Activated CD8-positive, alpha-beta memory T cell treated with anti-CD3 and anti-CD28 coated beads, Interleukin-2, amount 50 U/mL, for 1 hour (primary cell): ENCODE measurements around the gene GPS1.

Experiments used
- DNase-seq: peaks from one replicate; pipeline ENCODE4 v3.0.0-alpha.2; 2020; ENCODE audit errors: extremely low read depth

Gene GPS1

GRCh38 chr17:82079001-82079677 is 27.4 kb downstream of the GPS1 start:
- DNase-seq, result no peak

- no peak for DNase-seq
Measured at GRCh38 chr17:82080048-82080788, 28.5 kb downstream of the GPS1 start.

DNA sequence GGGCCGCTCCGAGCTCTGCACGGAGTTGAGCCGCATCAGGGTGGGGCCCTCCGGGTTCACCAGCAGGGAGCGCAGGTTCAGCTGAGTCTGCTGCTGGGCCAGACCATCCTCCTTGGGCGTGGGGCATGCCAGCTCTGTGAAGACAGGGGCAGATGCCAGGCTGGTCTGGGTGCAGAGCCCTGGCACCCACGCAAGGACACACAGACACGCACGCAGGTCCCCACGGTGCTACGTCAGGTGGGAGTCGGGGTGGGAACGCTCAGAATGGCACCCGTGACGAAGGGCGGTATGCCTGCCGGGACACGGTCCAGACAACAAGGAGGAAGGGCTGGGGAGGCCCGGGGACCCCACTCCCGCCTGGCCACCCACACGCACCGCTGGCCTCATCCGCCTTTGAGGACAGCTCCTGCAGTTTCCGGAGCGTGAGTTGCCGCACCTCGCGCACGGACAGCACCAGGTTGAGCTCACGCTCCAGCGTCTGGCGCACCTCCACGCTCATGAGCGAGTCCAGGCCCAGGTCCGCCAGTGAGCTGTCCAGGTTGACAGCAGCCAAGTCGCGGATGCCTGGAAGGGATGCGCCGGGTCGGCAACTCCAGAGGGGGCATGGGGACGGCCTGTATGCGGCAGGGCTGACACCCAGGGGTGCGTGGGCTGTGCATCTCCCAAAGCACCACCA is 29.2 kb downstream of the GPS1 start:
- DNase-seq, result no peak

- no peak for DNase-seq
Measured at GRCh38 chr17:82081546-82081945, 29.8 kb downstream of the GPS1 start.

- no peak for DNase-seq
Measured at GRCh38 chr17:82081966-82082365, 30.3 kb downstream of the GPS1 start.

GRCh38 chr17:82082456-82082855 is 30.8 kb downstream of the GPS1 start:
- no peak for DNase-seq

- DNase-seq, result no peak
Measured at GRCh38 chr17:82083009-82083408, 31.3 kb downstream of the GPS1 start.

GRCh38 chr17:82083533-82084359 is 32.0 kb downstream of the GPS1 start:
- DNase-seq, result no peak

DNA sequence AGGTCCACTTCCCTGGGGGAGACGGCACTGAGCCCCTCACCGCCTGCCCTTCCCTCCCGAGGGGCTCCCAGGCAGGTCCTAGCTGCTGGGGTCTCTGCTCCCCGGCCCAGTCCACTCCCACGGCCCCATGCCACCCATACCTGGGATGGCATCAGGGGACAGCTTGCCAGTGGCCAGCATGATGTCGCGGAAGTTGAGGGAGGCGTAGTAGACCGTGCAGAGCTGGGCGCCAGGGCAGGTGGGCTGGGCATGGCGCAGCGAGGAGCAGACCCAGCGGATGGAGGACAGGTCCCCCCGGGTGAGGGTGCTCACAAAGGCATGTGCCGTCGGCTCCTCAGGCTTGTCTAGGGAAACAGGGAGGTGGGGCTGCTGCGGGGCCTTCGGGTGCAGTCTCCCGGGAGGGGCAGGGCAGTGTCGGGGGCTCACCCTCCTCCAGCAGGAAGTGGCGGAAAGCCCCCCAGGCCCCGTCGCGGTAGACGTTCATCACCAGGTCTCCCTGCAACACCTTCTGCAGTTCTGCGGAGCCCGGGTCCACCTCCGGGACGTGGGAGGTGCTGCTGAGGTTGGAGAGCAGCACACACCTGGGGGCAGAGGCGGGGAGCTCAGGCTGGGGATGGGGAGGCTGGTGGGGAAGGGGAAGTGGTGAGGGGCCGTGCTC is 32.8 kb downstream of the GPS1 start:
- DNase-seq, result no peak

GRCh38 chr17:82085031-82085861 is 33.5 kb downstream of the GPS1 start:
- no peak for DNase-seq

DNA sequence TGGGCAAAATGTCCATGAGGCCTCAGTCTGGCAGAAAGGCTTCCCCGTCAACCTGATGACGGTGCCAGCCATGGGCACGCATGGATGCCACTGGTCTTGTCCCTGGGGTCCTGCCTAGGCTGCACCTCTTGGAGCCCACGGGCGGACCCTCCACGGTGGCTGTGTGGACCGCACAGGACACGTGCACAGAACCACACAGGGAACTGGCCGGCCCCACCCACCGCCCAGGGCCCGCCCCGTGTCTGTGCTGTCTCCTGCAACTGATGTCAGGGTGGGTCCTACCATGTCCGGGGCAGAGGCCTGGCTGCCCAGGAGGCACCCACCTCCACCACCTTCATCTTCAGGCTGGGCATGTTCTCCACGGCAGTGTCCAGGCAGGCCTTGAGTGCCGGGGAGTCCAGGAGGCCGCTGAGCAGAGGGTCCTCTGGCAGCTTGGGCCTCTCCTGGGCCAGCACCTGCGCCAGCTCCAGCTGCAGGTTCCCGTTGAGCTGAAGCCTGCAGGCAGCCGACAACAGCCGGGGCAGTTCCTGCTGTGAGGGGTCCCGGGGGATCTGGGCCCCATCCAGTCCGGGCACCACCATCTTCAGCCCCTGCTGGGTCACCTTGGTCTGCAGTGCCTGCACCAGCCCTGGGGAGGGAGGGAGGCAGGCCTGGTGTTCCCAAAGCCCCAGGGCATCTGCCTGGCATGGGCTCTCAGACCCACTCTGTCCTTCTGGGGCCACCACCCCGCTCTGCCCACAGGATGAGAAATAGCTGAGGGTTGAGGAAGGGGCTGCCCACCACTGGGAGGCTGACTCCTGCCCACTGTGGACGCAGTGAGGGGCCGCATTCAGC is 34.5 kb downstream of the GPS1 start:
- DNase-seq, result no peak

DNA sequence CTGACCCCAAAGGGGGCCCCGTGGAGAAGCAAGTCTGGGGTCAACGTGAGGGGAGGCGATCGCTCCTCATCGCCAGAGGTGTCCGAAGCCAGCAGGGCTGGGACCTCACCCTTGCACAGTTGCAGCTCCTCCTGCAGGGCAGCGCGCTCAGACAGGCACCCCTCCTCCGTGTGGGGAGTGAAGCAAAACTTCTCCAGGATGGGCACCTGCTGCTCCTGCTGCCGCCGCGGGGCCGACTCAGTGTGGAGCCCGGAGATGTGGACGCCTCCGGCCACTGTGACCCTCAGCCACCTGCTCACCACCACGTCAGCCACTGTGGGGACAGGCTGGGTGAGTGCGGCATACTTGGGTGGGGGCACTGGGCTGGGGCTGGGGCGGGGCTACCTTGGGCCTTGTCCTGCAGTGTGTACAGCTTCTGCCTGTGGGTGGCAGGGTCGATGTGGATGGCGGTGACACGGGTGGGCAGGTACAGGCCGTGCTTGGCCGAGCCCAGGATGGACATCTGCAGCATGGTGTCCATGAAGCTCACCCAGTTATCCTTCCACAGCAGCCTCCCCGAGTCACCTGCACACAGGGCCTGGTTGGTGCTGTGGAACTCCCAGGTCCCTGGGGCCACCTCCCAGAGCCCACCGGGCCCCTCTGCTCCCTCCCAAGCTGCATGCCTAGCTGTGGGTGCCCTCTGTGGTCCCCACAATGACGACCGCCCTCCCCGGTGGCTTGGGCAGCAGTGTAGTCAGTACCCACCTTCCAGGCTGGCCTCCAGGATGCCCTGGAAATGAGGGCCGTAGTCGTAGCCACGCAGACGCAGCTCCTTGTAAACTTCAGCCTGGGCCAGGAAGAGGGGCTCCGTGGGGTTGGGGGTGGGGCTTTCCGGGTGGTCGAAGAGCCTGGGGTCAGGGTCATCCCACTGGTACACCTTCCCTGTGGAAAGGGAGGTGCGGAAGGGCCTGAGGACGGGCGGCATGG is 35.5 kb downstream of the GPS1 start:
- DNase-seq, result no peak

DNA sequence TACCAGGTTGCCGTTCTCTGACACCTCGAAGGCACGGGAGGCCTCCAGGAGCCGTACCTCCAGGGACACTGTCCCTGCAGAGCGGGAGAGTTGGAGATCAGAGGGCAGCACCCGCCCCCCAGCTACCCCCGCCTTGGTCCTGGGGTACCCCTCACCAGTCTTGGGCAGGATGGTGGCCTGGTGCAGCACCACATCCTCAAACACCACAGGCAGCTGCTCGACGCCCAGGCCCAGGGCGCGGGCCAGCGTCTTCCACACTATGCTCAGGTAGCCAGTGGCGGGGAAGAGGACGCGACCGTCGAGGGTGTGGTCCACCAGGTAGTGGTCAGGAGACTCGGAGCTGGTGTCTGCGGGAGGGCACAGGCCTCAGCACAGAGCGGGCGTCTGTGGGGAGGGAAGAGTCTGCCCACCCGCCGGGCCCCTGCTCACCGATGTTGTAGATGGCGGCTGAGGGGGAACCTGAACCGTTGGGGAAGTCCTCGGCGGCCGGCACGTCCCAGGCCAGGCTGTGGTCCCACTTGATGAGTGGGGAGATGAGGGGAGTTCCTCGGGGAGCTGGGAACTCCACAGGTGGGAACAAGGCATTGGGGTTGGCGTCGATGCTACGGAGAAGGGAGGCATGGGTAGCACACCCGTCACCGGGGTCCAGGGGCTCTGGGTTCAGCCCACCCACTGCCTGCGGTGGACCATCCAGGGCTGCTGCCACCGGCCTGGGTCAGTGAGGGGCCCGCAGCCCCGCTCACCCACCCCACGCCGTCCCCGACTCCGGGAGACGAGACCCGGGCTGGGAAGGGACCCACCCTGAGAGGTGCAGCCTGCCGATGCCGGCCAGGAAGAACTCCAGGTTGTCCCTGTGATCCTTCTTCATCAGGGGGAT is 36.5 kb downstream of the GPS1 start:
- DNase-seq, result no peak

GRCh38 chr17:82088838-82089722 is 37.4 kb downstream of the GPS1 start:
- no peak for DNase-seq

DNA sequence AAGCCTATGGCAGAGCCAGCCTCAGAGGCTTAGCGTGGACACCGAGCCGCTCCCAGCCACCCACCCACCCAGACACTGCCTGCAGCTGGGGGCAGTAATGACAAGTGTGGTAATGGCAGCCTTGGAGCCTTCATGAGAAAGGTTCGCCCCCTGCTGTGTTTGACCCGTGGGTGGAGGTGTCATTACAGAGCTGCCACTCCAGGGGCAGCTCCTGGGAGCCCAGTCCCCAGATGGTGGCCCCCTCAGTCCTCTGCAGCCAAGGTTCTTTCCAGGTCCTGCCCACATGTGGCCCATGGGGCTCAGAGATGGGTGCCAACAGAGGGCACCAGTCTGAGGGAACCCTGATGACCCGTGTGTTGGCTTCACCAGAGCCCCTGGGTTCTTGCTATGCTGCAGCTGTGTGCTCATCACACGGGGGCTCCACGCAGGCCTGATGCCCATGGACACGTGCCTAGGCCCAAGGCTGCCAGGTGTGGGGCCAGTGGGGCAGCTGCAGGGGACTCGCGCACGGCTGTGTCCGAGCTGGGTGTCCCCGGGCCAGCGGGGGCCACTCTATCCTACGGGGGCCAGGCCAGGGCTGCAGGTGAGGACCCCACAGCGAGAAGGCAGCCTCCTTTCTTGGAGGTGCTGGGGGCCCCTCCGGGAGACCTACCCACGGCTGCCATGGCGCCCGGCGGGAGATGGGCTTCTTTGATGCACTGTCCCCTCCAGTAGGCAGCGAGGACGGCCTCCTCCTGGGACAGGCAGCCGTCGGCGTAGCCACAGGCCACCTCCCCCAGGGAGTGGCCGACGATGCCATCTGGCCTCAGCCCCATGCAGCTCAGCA is 38.2 kb downstream of the GPS1 start:
- no peak for DNase-seq
